HepG2 (cell line): ENCODE data around the gene DPM2. TPM values are rescaled to one million over a fixed set of nuclear protein-coding genes. Genes with fewer than 3 reads are reported as not detected.

Experiments
- SRSF9 ChIP-seq: fragments of 200-400 bp; formaldehyde crosslinking; IDR thresholded peaks from 2 replicates; pipeline ENCODE4 v1.6.1; 2018; ENCODE audit warnings: borderline replicate concordance, mild to moderate bottlenecking, low read depth, low read length; ENCODE audit not compliant: insufficient read depth, poor library complexity, severe bottlenecking
- ZBTB4 ChIP-seq: sonication (generic); formaldehyde crosslinking; IDR thresholded peaks from 2 replicates; pipeline ENCODE4 v1.4.0; 2020; ENCODE audit warnings: missing genetic modification reagents, mild to moderate bottlenecking, borderline replicate concordance
- ZBTB40 ChIP-seq, 2 experiments: fragments of 450-650 bp in 1 of 2; sonication (generic) in 1 of 2; formaldehyde crosslinking in 1 of 2; IDR thresholded peaks; 2 replicates each; pipeline versions ENCODE4 v1.6.1 to v1.8.0; 2016 to 2022; ENCODE audit warnings: antibody characterized with exemption in 1 of 2, mild to moderate bottlenecking in 1 of 2, missing genetic modification reagents in 1 of 2
- ZFAT ChIP-seq: sonication (generic); formaldehyde crosslinking; conservative IDR thresholded peaks from 2 replicates; pipeline ENCODE4 v1.8.1; 2023; ENCODE audit warnings: missing genetic modification reagents, inconsistent platforms
- ZNF558 ChIP-seq: sonication (generic); formaldehyde crosslinking; IDR thresholded peaks from 2 replicates; pipeline ENCODE4 v1.9.0; 2022; ENCODE audit warnings: mild to moderate bottlenecking, missing genetic modification reagents, borderline replicate concordance
- ZNF737 ChIP-seq: sonication (generic); formaldehyde crosslinking; IDR thresholded peaks from 2 replicates; pipeline ENCODE4 v1.5.0; 2020; ENCODE audit warnings: missing genetic modification reagents, mild to moderate bottlenecking, borderline replicate concordance
- polyA plus RNA-seq, 8 experiments: library from polyadenylated mRNA; depleted of rRNA in 3 of 8; stranded (reverse) in 7 of 8; unstranded in 1 of 8; fragments of >200 nt; fragmentation: Illumina TruSeq in 4 of 8; extraction: Trizol in 4 of 8; gene quantifications; 2 replicates each; pipeline versions ENCODE4 v1.2.1 to v1.2.3, GENCODE V29; 2011 to 2016; ENCODE audit warnings: low read depth in 4 of 8, missing spikeins in 1 of 8, mixed read lengths in 1 of 8; ENCODE audit not compliant: insufficient read depth in 1 of 8
- total RNA-seq, 5 experiments: library from RNA; depleted of rRNA; stranded (reverse); fragments of >200 nt; fragmentation: Illumina TruSeq; extraction: Trizol; gene quantifications; 2 replicates each; pipeline ENCODE4 v1.2.3, GENCODE V29; 2016; ENCODE audit warnings: low read depth in 1 of 5
- TF ChIP-seq, protein P1 (sequence below): fragments of 450-650 bp; IDR thresholded peaks from 2 replicates; pipeline ENCODE4 v1.6.1; 2016

DPM2 gene
- total and polyA plus RNA-seq, 2 of the 13 experiments (the other 11 are each of a cell fraction or from before 2014, with no cell fraction given): 24.8 to 35.3 TPM

DNA sequence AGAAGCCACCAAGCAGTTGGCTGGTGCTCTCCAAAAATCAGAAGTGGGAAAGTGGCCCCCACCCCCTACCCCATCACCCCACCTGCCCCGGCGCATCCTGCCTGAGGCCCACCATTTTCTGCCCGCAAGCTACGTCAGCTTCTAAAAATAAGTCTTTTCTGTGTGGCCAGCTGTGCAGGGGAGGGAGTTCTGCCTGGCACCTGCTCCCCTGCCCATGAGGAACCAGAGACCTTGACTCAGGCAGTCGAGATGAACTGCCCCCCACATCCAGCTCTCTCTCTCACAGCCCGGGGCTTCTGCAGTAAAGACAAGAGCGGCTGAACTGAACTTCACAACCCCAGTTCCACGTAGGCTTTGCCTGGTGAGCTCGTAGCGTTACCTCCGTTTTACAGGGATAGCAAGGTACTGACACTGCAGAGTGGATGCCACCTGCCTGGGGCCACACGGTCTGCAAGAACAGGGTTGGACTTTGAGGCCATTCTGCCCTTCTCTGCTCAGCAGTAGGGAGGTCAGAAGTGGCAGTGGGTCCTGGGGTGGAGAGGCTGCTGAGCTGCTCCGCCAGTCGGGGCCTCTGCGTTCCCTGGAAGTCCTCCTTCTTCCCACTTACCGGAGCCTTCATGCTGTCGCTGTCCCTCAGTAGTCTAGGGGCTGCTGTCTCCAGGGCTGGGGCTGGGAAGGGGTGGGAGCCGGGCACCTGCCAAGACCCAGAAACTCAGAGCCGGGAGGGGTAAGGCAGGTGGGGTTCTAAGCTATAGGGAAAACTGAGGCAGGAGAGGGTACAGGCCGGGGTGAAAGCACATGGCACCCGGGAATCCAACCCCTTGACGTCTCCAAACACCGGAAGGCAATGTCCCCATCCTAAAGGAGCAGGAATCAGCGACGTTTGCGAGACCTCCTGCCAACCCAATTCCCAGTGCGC lies 21.6 kb downstream of the DPM2 start (continued):
- TF ChIP-seq SRSF9 (no peak), ZFAT (CRISPR knock-in tag) (no peak), ZNF737 (CRISPR knock-in tag) (no peak), ZBTB40 (IDR thresholded peaks at IDR 0.05) (no peak), ZBTB40 (CRISPR knock-in tag; IDR thresholded peaks at IDR 0.05) (peak; percentile 16; the same call in 1 of the 2 replicates), ZBTB4 (CRISPR knock-in tag) (no peak), ZNF558 (CRISPR knock-in tag) (no peak)
- TF ChIP-seq, protein P1, sequence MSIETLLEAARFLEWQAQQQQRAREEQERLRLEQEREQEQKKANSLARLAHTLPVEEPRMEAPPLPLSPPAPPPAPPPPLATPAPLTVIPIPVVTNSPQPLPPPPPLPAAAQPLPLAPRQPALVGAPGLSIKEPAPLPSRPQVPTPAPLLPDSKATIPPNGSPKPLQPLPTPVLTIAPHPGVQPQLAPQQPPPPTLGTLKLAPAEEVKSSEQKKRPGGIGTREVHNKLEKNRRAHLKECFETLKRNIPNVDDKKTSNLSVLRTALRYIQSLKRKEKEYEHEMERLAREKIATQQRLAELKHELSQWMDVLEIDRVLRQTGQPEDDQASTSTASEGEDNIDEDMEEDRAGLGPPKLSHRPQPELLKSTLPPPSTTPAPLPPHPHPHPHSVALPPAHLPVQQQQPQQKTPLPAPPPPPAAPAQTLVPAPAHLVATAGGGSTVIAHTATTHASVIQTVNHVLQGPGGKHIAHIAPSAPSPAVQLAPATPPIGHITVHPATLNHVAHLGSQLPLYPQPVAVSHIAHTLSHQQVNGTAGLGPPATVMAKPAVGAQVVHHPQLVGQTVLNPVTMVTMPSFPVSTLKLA: 0 out of 2 replicates have a peak, but pooled peaks have one; percentile 14
